Endometrial microvascular endothelial cells (primary cell): ENCODE results near the gene DMWD. TPM values are rescaled to one million over a fixed set of nuclear protein-coding genes. Genes with fewer than 3 reads are reported as not detected.

Source experiments
- in situ Hi-C: cut with HindIII; loops from 2 replicates; pipeline ENCODE4 v1.10.0; 2017; ENCODE audit warnings: low sequenced_read_pairs, low pct_unique_long_range_greater_than_20kb; ENCODE audit errors: inconsistent ontology term
- total RNA-seq: library from RNA; depleted of rRNA; stranded (reverse); fragments of >200 nt; gene quantifications from one replicate; pipeline ENCODE4 v1.2.3, GENCODE V29; 2015; ENCODE audit errors: inconsistent ontology term

The DMWD gene, protein sequence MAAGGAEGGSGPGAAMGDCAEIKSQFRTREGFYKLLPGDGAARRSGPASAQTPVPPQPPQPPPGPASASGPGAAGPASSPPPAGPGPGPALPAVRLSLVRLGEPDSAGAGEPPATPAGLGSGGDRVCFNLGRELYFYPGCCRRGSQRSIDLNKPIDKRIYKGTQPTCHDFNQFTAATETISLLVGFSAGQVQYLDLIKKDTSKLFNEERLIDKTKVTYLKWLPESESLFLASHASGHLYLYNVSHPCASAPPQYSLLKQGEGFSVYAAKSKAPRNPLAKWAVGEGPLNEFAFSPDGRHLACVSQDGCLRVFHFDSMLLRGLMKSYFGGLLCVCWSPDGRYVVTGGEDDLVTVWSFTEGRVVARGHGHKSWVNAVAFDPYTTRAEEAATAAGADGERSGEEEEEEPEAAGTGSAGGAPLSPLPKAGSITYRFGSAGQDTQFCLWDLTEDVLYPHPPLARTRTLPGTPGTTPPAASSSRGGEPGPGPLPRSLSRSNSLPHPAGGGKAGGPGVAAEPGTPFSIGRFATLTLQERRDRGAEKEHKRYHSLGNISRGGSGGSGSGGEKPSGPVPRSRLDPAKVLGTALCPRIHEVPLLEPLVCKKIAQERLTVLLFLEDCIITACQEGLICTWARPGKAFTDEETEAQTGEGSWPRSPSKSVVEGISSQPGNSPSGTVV
- 40.3 TPM for total RNA-seq

DNA sequence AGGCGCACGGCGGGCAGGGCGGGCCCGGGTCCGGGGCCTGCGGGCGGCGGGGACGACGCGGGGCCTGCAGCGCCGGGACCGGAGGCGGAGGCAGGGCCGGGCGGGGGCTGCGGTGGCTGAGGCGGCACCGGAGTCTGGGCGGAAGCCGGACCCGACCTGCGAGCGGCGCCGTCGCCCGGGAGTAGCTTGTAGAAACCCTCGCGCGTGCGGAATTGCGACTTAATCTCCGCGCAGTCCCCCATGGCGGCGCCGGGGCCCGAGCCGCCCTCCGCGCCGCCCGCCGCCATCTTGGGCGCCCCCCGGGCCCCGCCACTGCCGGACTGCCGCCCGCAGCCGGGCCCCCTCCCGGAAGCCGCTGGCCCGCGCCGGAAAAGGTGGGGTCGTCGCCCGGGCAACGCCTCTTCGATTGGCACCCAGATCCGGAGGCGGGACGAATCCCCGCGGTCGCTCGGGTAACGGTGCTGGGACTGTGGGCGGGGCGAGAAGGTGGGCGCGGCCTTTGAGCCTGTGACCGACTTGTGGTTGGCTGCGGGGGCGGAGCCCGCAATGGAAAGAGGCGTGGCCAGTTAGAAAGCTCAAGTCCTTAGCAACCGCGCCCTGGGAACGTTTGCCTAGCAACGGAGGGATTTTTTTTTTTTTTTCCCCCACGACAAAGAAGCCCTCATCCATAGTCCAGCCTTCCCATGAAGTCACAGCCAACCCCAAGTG lies at the start of gene DMWD:
TSS of gene DMWD (minus strand) at position 376 of the 708 bp plus-strand sequence. CDS start at position 287, 89 bp downstream.
- in situ Hi-C loops, result no loop called here

DNA sequence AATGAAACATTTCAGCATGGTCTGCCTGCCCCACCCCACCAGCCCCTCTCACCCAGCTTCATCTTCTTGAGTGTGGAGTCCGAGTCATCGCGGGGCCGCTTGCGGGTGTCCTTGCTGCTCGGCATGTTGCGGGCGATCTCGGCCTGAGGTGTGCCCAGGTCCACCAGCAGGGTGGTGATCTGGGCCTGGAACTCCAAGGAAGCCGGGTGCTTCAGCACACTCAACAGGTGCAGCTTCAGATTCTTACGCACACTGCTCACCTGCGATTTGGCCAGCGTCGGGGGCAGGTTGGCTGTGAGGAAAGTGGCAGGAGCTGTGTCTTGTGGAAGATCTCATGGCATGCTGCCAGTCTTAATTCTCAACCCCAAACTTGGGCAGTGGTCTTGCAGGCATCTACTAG lies 49.6 kb upstream of the DMWD start:
- in situ Hi-C loops, result no loop called here

DNA sequence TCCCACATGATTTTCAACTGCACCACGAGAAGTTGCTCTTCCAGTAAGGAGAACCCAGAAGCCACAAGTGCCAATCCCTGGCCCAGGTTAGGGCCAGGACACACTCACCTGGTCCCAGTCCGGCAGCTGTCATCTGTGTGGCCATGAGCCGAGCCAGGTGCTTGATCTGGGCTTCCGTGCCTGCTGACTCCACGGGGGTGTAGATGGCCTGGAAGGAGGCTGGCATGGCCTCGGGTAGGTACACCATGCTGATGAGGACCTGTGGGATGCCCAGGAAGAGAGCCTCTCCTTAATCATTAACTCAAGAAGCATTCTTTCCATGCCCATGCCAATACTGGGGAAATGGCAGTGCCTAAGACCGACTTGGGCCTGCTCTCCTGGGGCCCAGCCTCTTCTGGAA lies 42.3 kb upstream of the DMWD start:
- in situ Hi-C loops, result no loop called here

DNA sequence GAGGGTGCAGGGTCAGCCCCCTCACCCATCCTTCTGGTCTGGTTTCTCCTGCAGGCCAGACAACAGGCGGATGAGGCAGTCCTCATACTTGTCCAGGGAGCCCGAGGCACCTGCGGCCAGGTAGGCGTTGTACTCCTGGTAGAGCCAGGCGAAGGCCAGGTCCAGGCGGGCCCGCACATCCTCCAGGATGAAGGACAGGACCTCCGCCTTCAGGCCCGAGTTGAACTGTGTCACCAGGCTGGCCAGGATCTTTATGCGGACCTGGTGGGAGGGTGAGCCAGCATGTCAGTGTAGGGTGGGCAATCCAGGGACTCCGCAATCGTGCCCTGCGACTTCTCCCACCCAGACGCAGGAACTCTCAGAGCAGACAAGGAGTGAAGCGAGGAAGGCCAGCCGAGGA lies 36.3 kb upstream of the DMWD start:
- in situ Hi-C loops, result no loop called here

DNA sequence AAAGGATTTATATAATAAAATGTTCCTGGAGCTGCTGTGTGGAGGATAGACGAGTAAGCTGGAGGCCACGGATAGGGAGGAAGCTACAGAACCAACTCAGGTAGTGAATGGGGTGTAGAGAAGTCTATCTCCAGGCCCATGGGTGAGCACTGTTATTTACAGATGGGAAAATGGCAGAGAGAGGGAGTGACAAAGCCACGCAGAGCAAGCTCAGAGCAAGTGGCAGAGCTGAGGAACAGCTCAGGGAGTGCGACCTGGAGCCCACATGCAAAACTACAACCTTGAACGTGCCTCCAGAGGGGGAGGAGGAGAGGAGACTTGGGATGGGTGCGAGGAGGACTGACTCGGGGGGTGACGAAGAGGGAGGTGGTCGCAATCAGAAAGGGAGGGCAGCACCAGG lies 35.9 kb upstream of the DMWD start:
- in situ Hi-C loops, result no loop called here

DNA sequence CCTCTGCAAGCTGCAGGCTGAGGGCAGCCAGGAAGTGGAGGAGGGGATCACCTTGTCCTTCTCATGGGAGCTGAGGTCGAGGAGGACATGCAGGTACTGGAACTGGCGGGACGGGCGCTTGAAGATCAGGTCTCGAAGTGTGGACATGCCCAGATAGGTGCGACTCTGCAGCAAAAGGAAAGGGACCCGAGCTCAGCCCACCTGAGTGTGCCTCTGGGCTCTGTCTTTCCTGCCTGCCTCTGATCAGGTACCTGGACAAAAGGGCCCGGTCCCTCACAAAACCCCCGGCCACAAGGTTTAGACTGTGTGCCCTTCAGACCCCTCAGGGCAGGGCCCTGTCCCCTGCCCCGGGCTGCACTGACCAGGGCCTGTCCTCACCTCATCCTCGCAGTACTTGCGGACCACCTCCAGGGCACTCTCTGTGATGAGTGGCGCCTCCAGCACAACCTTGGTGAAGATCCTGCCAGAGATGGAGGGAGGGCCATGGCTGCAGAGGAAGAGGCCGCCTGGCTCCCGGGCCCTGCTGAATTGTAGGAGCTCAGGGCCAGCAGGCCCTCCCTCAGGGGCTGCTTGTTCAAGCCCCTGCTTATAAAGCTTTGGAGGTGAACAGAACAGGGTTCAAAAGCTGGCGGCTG lies 34.9 kb upstream of the DMWD start:
- in situ Hi-C loops, result no loop called here

DNA sequence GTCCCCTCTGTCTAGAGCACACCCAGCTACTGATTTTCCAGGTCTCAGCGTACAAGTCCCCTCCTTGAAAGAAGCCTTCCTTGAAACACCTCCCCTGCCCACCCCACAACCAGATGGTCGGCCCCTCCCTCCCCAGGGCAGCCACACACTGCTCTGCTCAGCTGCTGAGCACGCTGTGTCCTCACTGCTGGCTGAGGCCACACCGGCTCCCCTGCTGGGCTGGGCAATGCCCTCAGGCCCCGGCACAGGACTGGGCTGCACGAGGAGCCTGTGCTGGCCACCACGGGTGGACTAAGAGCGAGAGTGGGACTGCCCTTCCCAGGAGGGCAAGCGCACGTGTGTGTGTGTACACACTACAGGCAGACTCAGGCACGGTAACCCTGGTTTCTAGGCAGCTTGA lies 34.3 kb upstream of the DMWD start:
- in situ Hi-C loops, result no loop called here

DNA sequence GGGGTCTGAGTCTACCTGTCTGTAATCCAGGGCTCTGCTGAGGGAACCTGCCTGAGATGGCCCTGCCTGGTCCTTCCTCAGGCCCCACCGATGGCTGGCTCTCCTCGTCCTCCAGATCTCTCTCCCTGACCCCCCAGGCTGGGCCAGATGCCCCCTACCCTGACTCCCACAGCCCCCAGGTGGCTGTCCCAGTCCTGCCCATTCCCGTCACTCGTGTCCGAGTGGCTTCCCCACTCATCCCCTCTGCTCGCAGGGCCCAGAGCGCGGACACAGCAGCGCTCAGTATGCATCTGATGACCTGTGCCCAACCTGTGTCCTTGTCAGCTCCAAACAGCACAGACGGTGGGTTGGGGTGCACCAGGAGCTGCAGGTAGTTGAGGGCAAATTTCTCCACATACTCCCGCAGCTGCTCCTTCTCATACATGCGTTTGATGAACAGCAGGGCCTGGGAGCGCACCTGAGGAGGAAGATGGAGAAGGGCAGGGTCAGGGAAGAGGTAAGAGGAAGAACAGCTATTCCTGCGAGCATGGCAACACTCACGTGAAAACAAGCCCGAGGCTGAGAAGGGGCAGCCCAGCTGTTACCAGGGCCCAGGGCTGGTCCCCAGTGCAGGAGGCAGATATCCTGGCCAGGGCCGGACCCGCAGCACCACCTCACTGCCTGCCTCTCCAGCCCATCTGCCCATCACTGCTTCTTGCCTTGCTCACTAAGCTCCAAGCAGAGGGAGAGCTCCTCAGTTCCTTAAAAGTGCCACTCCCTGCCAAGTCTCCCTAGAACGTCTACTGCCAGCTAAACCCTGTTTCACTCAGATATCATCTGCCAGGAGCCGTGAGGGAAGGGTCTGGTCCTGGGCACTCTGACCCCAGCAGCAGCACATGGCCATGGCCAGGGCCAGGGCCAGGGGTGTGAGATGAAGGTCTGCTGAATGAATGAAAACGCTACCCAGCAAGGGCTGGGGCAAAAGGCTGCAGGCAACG lies 33.6 kb upstream of the DMWD start:
- in situ Hi-C loops, result no loop called here

DNA sequence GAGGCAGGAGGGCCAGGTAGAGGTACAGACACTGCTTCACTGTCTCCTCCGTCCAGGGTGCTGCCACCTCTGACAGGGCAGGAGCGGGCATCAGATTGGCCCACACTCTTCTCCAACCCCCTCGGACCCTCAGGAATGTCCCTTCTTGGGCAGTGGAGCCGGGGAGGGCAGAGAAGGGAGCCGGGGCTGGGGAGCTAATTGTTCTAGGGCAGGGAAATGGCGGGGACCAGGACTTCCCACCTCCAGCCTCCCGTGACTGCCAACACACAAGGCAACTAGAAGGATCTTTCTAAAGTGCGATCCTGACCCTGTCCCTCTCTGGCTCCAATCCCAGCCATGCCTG lies 32.6 kb upstream of the DMWD start:
- in situ Hi-C loops, result no loop called here

DNA sequence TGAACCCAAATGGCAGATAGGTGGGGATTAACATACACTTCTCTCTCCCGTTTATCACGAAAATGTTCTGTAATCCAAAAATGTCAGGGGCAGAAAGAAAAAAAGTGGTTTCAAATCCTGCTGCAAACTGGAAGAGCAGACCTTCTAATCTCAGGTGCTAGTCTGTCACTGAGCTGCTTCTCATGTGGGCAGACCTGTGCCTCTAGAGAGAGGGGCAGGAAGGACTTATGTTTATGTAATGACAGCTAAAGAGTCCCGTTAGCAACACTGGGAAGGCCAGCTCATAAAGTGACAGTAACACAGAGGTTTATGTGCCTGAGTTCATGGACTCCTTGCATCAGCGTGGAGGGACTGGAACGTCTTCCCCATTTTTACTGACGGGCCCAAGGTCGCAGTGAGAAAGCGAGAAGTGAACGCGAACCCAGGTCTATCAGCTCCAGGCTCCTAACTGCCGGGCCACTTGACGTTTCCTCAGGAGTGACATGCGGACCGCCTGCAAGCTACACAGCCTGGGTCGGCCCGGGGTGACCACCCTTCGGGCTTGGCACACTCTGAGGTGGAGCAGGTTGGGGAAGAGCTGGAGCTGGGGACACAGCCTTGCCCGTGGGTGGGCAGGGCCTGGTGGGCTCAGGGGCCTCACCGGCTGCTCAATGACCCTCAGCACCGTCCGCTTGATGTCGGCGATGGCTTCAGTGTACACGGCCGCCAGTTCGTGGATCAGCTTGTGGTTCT lies 32.1 kb upstream of the DMWD start:
- in situ Hi-C loops, result no loop called here

DNA sequence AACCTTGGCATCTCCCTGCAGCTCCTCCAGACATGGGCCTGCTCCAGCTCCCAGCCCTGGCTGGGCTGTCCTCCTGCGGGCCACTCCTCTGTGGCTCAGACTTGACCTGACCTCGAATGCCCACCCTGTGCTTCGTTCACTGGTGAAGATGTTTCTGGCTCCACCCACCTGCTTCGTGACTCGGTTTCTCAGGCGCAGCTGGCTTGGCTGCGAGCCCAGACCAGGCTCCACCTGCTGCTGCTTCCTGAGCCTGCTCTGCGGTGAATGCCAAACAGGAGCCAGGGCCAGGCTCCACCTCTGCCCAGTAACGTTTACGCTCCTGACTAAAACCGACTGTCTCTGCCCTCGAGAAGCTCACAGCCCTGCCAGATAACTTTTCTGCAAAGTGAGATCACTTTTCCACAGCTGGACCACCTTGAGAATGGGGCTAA lies 31.4 kb upstream of the DMWD start:
- in situ Hi-C loops, result no loop called here

DNA sequence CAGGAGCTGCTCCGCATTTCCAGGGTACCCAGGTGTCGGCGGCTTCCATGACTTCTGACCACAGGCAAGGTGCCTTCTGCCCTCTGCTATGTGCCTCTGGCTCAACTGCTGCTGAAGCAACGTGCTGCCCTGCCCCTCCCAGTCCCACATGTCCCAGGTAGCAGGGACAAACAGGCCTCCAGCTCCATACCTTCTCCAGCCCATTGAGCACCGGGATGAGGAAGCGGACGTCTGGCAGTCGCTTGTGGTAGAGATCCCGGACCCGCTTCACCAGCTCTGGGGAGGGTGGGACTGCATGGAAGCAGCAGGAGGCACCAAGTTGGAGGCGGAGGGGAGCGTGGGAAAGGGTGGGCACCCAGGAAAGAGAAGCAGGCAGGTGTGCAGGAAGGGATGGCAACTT lies 30.5 kb upstream of the DMWD start:
- in situ Hi-C loops, result no loop called here

DNA sequence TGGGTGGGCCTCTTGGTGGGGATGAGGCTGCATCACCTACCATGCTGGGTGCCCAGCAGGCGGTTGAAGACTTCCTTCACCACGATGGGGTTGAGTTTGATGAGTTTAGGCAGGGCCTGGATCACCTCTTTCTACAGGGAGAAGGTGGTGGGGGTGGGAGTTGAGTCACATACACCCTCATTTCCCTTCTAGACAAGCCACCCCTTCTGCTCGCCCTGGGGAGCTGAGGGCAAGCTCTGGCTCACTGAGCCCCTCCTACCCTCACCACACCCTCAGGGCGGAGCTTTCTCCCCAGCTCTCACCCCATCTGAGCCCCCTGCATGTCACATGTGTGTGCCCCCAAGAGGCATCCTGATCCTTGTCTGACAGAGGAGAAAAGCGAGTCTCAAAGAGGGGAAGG lies 30.1 kb upstream of the DMWD start:
- in situ Hi-C loops, result no loop called here

DNA sequence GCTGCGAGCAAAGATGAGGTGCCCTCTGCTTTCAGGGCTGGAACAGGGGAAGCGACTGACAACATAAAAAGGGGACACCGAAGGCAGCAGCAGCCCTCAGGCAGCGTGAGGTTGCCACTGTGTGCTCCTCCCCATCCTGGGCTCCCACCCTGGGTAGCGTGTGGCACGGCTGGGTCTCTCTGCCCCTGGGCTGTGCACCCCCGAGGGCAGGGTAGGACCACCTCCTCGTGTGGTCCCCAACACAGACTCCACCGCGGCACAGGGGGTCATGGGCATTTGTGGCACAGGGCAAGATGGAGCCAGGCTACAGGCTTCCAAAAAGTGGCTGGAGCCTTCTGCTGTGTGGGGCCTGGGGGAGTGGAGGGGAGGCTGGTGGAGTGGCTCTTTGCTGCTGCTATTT lies 28.9 kb upstream of the DMWD start:
- in situ Hi-C loops, result no loop called here

DNA sequence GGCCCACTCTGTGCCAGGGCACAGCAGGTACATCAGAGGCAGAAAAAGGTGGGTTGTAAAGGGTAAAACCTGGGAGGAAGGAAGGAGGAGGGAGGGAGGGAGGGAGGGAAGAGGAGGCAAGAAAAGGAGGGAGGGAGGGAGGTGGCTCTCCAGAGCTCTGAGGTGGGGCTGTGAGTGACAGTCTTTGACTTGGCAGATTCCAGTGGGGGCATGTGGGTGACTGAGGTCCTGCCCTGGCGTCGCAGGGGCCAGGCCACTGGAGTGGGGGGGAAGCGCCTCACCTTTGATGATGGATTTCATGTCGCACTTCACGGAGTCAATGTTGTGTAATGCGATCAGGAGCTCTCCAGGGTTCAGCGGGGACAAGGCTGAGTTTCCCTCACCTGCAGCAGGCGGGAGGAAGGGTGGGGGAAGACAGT lies 28.5 kb upstream of the DMWD start:
- in situ Hi-C loops, result no loop called here

DNA sequence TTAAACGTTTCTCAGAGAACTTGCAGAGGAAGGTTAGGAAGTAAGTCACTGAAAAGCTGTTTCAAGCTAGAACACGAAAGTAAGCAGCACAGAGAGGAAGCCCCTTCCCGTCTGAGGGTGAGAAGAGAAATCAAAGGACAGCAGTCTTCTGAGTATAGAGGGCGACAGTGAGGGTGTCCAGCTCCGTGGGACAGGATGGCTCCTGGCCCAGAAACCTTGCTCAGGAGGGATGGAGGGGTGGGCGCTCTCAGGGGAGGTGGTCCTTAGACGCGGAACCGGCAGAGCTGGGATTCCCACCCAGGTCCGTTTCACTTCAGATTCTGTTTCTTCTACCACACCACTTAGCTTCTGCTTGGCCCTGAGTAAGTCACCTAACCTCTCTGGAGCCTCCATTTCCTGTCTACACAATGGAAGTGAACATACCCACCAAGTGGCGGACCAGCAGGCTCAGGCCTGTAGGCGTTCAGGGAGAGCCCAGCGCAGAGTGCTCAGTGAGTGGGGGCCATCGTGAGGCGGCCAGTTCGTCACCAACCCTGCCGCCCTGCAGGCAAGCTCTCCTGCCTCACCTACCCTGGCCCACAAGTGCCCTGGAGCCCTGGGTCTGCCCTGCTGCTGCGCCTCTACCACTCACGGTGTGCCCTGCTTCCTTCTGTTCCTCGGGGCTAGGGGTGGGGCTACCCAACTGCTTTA lies 27.9 kb upstream of the DMWD start:
- in situ Hi-C loops, result no loop called here

DNA sequence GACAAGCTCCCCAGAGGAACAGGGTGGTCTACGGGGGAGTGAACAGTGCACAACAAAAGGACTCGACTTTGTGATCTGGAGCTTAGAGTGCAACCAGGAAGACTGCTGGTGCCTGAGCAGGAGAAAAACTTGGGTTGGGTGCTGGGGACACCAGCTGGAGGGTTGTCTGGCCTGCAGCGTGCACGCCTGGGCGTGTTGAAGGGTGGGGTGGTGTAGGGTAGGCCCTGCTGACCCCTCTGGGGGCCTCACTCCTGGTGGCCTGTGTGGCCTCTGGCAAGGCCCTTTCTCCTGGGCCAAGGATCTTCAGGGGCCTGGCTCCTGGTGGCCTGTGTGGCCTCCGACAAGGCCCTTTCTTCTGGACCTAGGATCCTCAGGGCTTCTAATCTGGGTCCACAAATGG lies 27.1 kb upstream of the DMWD start:
- in situ Hi-C loops, result no loop called here
